BJ (cell line): ENCODE results near the gene C3. TPM values are rescaled to one million over a fixed set of nuclear protein-coding genes. Genes with fewer than 3 reads are reported as not detected.
A peak's percentile ranks its signal among the peaks of the same experiment; 100 is the strongest.
"Not testable (repeated sequence)": the region's sequence is repeated elsewhere in the genome, so short reads cannot be mapped to it uniquely, and the experiment has no call there.

ENCODE experiments used
- CTCF ChIA-PET: fragments of 350-600 bp; formaldehyde crosslinking; extraction: SDS; loops from one replicate; lab custom pipeline; 2021; ENCODE audit warnings: antibody characterized with exemption, inconsistent platforms; lab: Yijun Ruan, JAX
- POLR2A ChIA-PET: fragments of 300-600 bp; sonication (Branson Sonifier 250); formaldehyde crosslinking; extraction: SDS; loops from one replicate; lab custom pipeline; 2021; ENCODE audit warnings: antibody characterized with exemption; lab: Charles Lee
- DNase-seq: peaks from one replicate; pipeline ENCODE4 v3.0.0-alpha.2; 2011; ENCODE audit warnings: low read depth
- H3K27me3 ChIP-seq: 2 replicates; pipeline ENCODE4 v1.6.0; 2011; ENCODE audit warnings: low read length; ENCODE audit not compliant: control insufficient read depth, insufficient read depth
- H3K36me3 ChIP-seq: 2 replicates; pipeline ENCODE4 v1.5.1; 2011; ENCODE audit warnings: low read length; ENCODE audit not compliant: control insufficient read depth, insufficient read depth
- H3K4me3 ChIP-seq: 2 replicates; pipeline ENCODE4 v1.5.1; 2011; ENCODE audit warnings: low read depth, mild to moderate bottlenecking, control low read depth, low read length
- polyA plus RNA-seq: library from polyadenylated mRNA; depleted of rRNA; stranded (reverse); fragments of >200 nt; gene quantifications from 2 replicates; pipeline ENCODE4 v1.2.3, GENCODE V29; 2011
- TF ChIP-seq, protein P1 (sequence below): IDR thresholded peaks from 2 replicates; pipeline ENCODE4 v1.5.1; 2011; ENCODE audit warnings: low read depth, mild to moderate bottlenecking, control low read depth, inconsistent platforms, low read length, moderate library complexity; ENCODE audit not compliant: insufficient read depth

The C3 gene
- polyA plus RNA-seq, 1 experiment: 14.7 TPM

DNA sequence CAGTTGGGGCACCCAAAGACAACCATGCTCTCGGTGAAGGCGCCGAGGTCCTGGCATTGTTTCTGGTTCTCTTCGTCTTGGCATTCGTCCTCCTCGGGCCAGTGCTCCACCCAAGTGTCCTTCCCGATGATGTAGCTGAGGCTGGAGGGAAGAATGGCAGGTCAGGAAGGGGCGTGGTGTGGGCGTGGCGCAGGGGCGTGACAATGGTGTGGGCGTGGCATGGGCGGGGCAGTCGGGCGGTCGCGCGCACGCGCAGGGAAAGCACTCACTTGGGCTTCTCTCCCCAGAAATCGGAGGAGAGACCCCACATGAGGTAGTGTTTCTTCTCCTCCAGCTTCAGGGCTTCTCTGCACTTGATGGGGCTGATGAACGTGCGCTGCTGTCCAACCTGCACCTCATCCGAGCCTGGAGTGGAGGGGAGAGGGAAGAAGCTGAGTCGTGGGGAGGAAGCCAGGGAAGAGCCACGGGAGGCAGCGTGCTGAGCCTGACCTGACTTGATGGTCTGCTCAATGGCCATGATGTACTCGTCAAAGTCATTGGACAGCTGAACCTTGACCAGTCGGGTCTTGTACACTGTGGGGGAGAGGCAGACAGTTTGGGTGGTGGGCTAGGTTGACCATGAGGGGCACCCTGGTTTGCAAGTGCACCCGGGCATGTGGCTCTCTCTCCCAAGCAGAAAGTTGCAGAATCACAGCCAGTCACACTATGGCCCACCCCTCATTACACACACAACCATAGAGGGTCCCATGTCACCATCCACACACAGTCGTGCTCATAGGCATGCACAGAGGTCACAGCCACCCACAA, 42.4 kb downstream of the C3 start:
- ChIA-PET CTCF (no interaction called here), POLR2A (no interaction called here)
- no peaks in the 10 kb centered on the region for H3K27me3 ChIP-seq
- no peak for DNase-seq
- H3K36me3 ChIP-seq: no peaks in the 10 kb centered on the region
- TF ChIP-seq, protein P1, sequence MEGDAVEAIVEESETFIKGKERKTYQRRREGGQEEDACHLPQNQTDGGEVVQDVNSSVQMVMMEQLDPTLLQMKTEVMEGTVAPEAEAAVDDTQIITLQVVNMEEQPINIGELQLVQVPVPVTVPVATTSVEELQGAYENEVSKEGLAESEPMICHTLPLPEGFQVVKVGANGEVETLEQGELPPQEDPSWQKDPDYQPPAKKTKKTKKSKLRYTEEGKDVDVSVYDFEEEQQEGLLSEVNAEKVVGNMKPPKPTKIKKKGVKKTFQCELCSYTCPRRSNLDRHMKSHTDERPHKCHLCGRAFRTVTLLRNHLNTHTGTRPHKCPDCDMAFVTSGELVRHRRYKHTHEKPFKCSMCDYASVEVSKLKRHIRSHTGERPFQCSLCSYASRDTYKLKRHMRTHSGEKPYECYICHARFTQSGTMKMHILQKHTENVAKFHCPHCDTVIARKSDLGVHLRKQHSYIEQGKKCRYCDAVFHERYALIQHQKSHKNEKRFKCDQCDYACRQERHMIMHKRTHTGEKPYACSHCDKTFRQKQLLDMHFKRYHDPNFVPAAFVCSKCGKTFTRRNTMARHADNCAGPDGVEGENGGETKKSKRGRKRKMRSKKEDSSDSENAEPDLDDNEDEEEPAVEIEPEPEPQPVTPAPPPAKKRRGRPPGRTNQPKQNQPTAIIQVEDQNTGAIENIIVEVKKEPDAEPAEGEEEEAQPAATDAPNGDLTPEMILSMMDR: no peak
- no peak overlapping the region for H3K4me3 ChIP-seq

GRCh38 chr19:6677495-6677882, 43.0 kb downstream of the C3 start:
- Histone ChIP-seq H3K27me3 (no peaks in the 10 kb centered on the region), H3K4me3 (no peak overlapping the region), H3K36me3 (no peaks in the 10 kb centered on the region)
- TF ChIP-seq, protein P1: no peak
- ChIA-PET CTCF (no interaction called here), POLR2A (no interaction called here)
- no peak for DNase-seq

GRCh38 chr19:6676288-6676687, 44.2 kb downstream of the C3 start:
- Histone ChIP-seq H3K4me3 (no peak overlapping the region), H3K27me3 (no peaks in the 10 kb centered on the region), H3K36me3 (no peaks in the 10 kb centered on the region)
- DNase-seq: no peak
- ChIA-PET POLR2A (no interaction called here), CTCF (no interaction called here)
- TF ChIP-seq, protein P1: no peak

GRCh38 chr19:6674868-6675305, 45.6 kb downstream of the C3 start:
- H3K27me3 ChIP-seq: no peaks in the 10 kb centered on the region
- no peaks in the 10 kb centered on the region for H3K36me3 ChIP-seq
- CTCF ChIA-PET: no interaction called here
- POLR2A ChIA-PET: no interaction called here
- DNase-seq: peak; percentile 1
- no peak overlapping the region for H3K4me3 ChIP-seq
- TF ChIP-seq, protein P1: 0 out of 2 replicates have a peak, but pooled peaks have one; percentile 2

- POLR2A ChIA-PET, H3K27me3 ChIP-seq, DNase-seq, H3K4me3 ChIP-seq, H3K36me3 ChIP-seq, CTCF ChIA-PET: not testable (repeated sequence)
These were observed 46.0 kb downstream of the C3 start for GRCh38 chr19:6674408-6674807.
